Suppressor macrophage (primary cell): ENCODE data around the gene PRR15.

ENCODE experiments used
- DNase-seq, 4 experiments: peaks; one replicate each; pipeline ENCODE4 v3.0.0-alpha.2; 2020 to 2022

PRR15 gene

DNA sequence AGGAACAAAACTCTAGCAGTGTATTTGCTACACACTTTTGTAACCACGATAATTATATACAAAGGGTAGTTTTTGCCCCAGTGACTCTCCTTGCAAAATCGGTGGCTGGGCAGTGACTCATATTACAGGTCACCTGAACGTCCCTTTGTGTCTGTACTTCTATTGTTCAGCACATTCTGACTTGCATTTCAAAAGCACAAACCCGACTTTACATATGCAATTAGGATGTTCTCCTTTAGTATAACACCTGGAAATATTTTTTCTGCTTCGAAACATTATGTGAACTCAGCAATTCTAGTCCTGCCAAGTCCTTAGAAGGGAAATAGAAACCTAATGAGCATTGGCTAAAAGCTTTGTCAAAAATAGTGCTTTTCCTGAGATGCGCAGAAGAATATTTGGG, 6.0 kb downstream of the PRR15 start:
- peak in 3 of 4 experiments; percentile 15 to 37 (median 31) for DNase-seq

DNA sequence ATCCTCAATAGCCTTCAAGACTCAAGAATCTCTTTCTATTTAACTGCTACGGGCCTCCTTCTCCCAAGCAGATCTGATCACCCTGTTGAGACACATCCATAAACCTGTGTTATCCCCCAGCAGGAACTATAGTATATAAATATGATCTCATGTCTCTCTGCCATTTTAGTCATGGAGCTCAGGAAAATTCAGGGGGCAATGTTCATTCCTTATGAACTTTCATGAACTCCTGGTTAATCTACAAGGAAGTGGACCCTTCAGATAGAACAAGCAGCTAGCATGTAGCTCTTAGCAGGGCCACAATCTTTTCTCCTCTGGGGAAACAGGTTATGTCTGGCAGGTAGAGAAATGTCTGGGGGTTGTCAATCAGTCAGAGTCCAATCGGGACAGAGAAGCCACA, 8.9 kb downstream of the PRR15 start:
- no peak for DNase-seq

- no peak for DNase-seq
These were observed 9.9 kb downstream of the PRR15 start for GRCh38 chr7:29573567-29573966.

- peak; percentile 67 to 84 (median 77) for DNase-seq
These were observed 11.0 kb downstream of the PRR15 start for GRCh38 chr7:29574659-29575058.

GRCh38 chr7:29587195-29587808, 23.7 kb downstream of the PRR15 start:
- no peak for DNase-seq

- DNase-seq = no peak
These were observed 24.6 kb downstream of the PRR15 start for GRCh38 chr7:29588212-29588611.

DNA sequence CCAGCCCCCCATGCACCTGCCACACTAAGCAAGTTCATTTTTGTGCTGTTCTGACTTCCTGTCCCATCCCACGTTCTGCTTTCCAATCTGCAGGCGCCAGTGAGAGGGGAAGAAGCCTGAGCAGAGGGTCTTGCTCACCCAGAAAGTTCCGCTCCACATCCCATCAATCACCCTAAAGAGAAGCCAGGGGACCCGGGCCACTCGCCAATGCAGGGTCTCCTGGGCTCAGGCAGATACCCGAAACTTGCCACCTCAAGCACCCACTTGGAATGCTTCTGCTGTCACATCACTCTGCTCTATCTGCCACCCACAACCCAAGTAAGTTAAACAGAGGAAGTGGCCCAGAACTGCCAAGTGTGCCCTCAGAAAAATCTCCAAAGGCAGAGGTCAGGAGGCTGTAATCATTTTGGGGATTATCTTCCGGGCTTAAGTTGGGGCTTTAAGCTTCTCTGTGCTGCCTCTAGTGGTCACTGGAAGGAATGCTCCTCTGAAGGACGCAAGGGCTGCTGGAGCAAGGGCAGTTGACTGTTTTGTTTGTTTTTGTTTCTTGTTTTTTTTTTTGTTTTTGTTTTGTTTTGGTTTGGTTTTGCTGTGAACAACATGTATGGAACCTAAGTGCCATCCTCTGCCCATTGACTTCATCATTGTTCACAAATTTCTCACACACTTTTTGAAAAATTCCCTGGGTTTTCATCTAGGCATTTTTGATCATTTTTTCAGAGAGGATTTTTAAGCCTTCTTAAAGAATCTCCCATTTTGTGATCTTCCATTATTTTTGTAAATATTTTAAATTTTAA, 25.5 kb downstream of the PRR15 start:
- peak; percentile 77 to 88 (median 82) for DNase-seq

DNA sequence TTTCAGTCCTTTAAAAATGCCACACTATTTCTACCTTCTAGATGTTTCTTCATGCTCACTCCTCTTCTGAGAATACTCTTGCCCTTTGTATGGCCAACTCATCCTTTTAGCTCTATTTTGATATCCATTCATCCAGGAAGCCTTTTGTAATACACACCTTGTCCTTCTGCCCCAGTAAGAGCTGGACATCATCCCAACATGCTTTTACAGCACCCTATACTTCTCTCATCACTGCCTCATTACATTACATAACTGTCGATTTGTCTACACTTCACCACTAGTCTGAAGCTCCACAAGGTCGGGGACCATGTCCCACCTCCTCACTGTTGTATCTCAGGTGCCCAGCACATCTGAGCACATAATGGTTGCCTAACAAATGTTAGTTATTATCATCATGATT, 29.2 kb downstream of the PRR15 start:
- DNase-seq = no peak

DNA sequence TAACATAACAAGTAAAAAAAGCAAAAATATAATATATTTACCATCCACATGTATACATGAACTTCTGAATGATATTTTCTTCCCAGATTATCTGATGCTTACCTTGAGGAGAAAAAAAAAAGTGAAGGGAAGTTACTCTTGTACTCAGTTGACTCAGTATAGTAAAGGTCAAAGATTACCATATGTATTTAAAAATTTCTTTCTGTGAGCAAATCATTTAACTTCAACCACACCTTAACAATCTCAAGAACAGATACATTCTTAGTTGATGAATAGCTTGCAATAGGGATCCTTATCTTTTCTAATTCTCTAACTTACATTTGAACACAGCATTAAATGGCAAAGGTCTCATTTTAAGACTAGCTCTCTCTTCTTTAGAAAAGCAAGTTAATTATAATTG, 29.8 kb downstream of the PRR15 start:
- no peak for DNase-seq

DNA sequence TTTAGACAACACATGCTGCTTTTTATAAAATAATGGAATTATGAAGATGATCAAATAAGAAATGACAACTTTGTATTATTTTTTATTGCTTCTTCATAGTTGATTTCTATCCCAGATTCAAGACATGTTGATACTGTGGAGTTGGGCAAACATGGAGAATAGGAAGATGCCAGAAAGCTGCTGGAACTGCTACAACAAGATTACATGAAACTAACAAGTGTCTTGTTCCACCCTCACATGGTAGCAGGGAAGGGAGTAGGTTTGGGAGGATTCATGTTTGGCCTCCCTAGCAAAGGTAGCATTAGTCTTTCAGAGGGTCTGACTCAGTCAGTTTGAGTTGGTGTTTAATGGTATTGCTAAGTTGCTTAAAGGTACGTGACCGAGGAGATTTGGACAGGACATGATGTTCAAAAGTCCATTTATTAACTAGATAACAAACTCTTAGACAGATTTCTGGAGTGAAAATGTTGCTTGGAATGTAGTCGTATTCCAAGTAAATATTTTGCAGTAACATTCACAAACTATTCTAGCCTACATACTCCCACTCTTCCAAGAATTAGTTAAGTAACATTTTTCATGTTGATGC, 33.1 kb downstream of the PRR15 start:
- no peak for DNase-seq

- no peak for DNase-seq
These were observed 33.6 kb downstream of the PRR15 start for GRCh38 chr7:29597266-29597665.

DNA sequence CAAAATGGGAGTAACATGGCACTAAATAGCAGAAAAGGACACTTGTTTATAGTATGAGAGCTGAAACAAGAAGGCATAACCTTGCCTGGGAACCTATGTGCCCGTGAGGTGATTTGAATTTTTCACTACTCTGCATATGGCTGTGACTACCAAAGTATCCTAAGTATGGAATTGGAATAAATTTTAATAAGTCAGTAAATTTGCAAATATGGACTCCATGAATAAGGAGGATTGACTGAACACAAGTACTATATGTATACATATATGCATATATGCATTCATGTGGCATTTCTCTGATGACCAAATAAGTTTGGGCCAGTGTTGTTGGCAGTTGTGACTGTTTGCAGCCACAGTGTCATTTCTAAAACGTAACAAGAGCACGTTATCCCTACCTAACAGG, 34.5 kb downstream of the PRR15 start:
- DNase-seq = no peak

DNA sequence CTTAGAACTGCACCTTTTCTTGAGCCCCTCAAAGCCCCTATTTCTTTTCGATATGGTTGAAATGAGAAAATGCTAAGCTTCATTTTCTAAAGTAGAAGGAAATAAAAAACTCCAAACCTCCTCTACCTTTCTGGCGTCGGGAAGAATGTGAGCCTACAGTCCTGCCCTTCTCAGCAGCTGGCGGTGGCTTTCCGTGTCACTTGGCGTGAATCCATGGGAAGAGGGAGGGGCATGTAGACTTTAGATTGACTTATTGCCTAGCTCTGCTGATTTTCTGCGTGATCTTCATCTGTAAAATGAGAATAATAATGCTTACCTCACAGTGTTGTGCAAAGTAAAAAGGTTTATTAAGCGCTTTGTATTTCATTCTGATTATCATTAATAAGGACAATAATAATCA, 35.0 kb downstream of the PRR15 start:
- DNase-seq = no peak

DNA sequence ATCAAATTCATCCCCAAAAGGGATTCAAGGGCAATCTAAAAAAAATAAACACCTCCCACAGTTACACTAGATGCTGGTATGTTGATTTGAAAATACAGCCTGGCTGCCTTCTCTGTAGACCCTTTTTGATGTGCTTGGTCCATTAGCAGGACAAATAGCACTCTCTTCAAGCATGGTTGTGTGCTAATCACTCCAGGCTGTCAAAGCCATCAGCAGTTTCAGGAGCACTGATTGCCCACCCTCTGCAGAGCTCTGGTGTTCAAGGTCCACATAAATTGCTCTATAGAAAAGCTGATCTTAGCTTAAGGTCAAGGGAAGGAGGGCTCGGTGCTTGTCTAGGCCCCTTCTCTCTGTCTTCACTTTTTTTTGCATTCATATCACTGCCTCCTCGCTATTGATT, 35.4 kb downstream of the PRR15 start:
- DNase-seq = no peak

DNA sequence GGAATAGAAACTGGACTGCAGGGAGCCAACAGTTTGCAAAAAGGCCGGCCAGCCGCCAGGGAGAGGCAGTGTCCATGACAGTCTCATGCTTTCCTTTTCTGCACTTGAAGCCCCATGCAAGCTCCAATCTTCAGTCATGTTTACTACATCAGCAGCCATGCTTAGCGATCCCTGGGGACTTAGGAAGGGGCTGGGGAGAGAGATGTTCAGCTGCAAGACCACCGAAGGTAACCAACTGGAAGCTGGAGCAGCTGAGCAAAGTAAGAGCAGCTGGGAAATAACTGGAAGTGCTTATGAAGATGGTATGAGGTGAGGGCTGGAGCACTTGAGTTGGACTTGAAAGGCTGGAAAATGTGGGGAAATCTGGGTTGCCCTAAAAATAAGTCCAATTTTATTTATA, 37.0 kb downstream of the PRR15 start:
- DNase-seq = no peak

DNA sequence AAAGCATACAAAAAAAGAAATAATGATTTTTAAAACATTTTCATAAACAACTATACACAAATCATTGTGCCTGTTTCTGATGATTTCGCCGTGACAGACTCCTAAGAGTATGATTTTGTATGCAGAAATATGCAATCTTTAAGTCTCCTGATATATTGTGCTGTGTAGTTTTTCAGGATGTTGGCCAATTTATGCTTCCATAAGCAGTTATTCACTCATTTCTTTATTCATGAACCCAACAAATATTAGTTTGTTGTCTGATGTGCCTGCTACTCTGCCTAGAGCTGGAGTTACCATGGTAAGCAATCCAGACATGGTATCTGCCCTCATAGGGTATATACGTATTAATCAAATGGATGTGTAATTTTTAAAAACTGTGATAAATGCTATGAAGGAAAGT, 40.4 kb downstream of the PRR15 start:
- DNase-seq = no peak

DNA sequence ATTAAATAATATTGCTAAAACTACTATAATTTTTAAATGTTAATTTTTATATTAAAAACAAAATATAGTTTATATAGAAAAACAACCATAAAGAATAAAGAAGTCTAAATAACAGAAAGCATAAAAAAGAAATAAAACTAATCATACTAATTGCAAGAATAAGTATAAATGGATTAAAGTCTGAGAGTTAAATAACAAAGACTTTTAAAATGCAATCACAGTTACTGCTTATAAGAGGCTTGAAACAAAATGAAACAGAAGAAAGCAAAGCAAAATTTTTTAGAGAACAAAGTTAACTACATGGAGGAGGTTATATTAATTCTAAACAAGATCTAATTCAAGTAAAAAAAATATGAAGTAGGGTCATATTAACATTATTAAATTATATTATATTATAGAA, 41.1 kb downstream of the PRR15 start:
- DNase-seq = no peak

- DNase-seq = no peak
These were observed 42.0 kb downstream of the PRR15 start for GRCh38 chr7:29605671-29606070.

GRCh38 chr7:29606287-29606721, 42.7 kb downstream of the PRR15 start:
- DNase-seq = no peak

GRCh38 chr7:29606830-29607229, 43.2 kb downstream of the PRR15 start:
- DNase-seq = no peak

GRCh38 chr7:29607259-29607658, 43.6 kb downstream of the PRR15 start:
- no peak for DNase-seq

DNA sequence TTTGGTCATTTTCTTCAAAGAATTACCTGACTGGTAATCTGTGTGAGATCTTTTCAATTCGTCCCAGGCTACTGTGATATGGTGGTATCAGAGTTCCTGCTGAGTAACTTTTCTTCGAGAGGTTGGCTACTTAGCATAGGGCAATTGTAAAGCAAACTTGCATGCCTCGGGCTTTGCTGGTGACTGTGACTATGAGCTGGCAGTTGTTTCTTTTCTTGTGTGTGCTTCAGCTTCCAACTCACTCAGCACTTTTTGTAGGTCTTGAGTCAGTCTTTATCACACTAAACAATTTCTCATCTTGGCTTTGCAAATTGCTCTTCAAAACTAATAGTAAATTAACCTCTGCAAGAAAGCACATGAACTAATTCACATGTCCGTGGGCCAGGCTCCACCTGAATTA, 44.3 kb downstream of the PRR15 start:
- DNase-seq = no peak

DNA sequence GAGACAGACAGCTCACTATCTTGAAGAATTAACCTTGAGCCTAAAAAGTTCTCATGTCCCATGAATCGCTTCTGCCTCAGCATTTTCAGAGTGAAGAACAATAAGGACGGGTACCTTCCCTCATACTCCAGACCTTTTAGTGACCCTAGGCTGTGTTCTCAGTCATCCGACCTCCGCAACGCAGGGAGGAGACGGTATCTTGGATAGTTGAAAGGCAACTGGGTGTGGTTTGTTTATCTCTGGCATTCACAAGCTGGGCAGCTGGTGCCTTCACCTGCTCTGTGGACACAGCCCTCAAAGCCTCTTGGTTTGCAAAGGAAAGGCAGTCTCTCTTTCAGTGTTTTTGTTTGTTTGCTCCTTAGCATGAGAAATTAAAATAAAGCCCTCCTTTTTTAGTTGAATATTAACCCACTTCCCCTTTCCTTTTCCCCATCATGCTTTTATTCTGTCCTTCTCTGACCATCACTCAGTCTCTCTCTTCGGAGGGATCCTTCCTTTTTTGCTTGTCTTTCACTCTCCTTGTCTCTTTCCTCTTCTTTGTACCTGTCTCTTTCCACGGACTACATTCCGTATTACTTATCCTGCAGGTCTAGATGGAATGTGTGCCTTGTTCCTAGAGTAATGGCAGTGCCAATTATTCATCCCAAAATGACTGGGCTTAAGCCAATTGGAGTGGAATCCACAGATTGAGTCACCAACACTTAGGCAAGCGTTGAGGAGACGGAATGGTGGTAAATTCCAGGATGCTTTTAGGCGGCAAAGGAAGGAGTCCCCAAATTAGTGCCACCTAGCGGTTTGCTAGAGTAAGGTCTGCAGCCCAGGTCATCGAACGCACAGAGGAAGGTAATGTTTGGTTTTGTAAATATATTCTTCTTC, 45.8 kb downstream of the PRR15 start:
- no peak for DNase-seq
